RCC 7860 (cell line): Measurements from ENCODE around the gene HEATR3.
A peak's percentile ranks its signal among the peaks of the same experiment; 100 is the strongest.

Experiments
- DNase-seq: peaks from one replicate; pipeline ENCODE4 v3.0.0-alpha.2; 2015; ENCODE audit warnings: low spot score
- FAIRE-seq: peaks from 2 replicates; lab custom pipeline; 2012; peaks lifted over from hg19 to GRCh38; lab: Jason Lieb, UNC

The HEATR3 gene

GRCh38 chr16:50065624-50066481 lies at the start of gene HEATR3:
Gene HEATR3, plus strand, starts transcription at chr16:50065970. Its CDS starts 162 bp downstream, at chr16:50066132.
- FAIRE-seq (no peak), DNase-seq (peak; percentile 85)

- FAIRE-seq (no peak), DNase-seq (no peak)
These were observed 48.2 kb upstream of the HEATR3 start for GRCh38 chr16:50017553-50017952.

GRCh38 chr16:50021544-50021943 lies 44.2 kb upstream of the HEATR3 start:
- no peak for DNase-seq
- FAIRE-seq: no peak

- FAIRE-seq (no peak), DNase-seq (no peak)
These were observed 42.1 kb upstream of the HEATR3 start for GRCh38 chr16:50023641-50024040.

- DNase-seq (no peak), FAIRE-seq (no peak)
These were observed 41.6 kb upstream of the HEATR3 start for GRCh38 chr16:50024207-50024606.

GRCh38 chr16:50024684-50025536 lies 40.9 kb upstream of the HEATR3 start, which contains the start of gene CNEP1R1:
Gene CNEP1R1, plus strand, starts transcription at chr16:50025225. Its CDS starts 91 bp downstream, at chr16:50025316.
- FAIRE-seq (peak; percentile 78), DNase-seq (peak; percentile 92)

- FAIRE-seq (no peak), DNase-seq (no peak)
These were observed 40.2 kb upstream of the HEATR3 start for GRCh38 chr16:50025537-50025931.

- DNase-seq: no peak
- FAIRE-seq: no peak
These were observed 37.9 kb upstream of the HEATR3 start for GRCh38 chr16:50027829-50028228.

- FAIRE-seq (no peak), DNase-seq (no peak)
These were observed 30.2 kb upstream of the HEATR3 start for GRCh38 chr16:50035468-50035992.

GRCh38 chr16:50036426-50036825 lies 29.3 kb upstream of the HEATR3 start:
- DNase-seq: no peak
- FAIRE-seq: no peak

- FAIRE-seq: no peak
- no peak for DNase-seq
These were observed 28.0 kb upstream of the HEATR3 start for GRCh38 chr16:50037662-50038220.

GRCh38 chr16:50038286-50038685 lies 27.5 kb upstream of the HEATR3 start:
- FAIRE-seq (no peak), DNase-seq (no peak)

GRCh38 chr16:50038756-50039529 lies 26.8 kb upstream of the HEATR3 start:
- FAIRE-seq (no peak), DNase-seq (no peak)

- DNase-seq (no peak), FAIRE-seq (no peak)
These were observed 25.8 kb upstream of the HEATR3 start for GRCh38 chr16:50040018-50040417.

- FAIRE-seq (no peak), DNase-seq (no peak)
These were observed 25.1 kb upstream of the HEATR3 start for GRCh38 chr16:50040710-50041109.

- DNase-seq (no peak), FAIRE-seq (no peak)
These were observed 22.4 kb upstream of the HEATR3 start for GRCh38 chr16:50043358-50043757.

GRCh38 chr16:50045412-50045811 lies 20.4 kb upstream of the HEATR3 start:
- no peak for DNase-seq
- FAIRE-seq: no peak

GRCh38 chr16:50046853-50047252 lies 18.9 kb upstream of the HEATR3 start:
- FAIRE-seq (no peak), DNase-seq (no peak)

GRCh38 chr16:50047864-50048263 lies 17.9 kb upstream of the HEATR3 start:
- DNase-seq (no peak), FAIRE-seq (no peak)

- DNase-seq (no peak), FAIRE-seq (no peak)
These were observed 15.0 kb upstream of the HEATR3 start for GRCh38 chr16:50050802-50051201.
